Calu3 (cell line): Measurements from ENCODE around the gene ACSL5. TPM values are rescaled to one million over a fixed set of nuclear protein-coding genes. Genes with fewer than 3 reads are reported as not detected.

Experiments used
- BruUV-seq: library from RNA; stranded (reverse); fragments of 400-500 nt; replicated peaks from 2 replicates; lab custom pipeline; 2021; lab: Mats Ljungman, UMichigan
- CTCF ChIA-PET: fragments of 300-600 bp; sonication (Branson Sonifier 250); formaldehyde crosslinking; loops from one replicate; lab custom pipeline; 2022; ENCODE audit warnings: antibody characterized with exemption; lab: Charles Lee
- DNase-seq: peaks from one replicate; pipeline ENCODE4 v3.0.0; 2022
- H3K27ac Mint-ChIP-seq: one replicate; pipeline ENCODE4 v1.8.0; 2022; ENCODE audit warnings: mixed read lengths; ENCODE audit not compliant: unreplicated experiment
- H3K27me3 Mint-ChIP-seq: one replicate; pipeline ENCODE4 v1.8.0; 2022; ENCODE audit warnings: mixed read lengths; ENCODE audit not compliant: unreplicated experiment
- H3K36me3 Mint-ChIP-seq: one replicate; pipeline ENCODE4 v1.8.0; 2022; ENCODE audit warnings: mild to moderate bottlenecking, moderate library complexity, mixed read lengths; ENCODE audit not compliant: insufficient read depth, unreplicated experiment
- H3K4me1 Mint-ChIP-seq: one replicate; pipeline ENCODE4 v1.8.0; 2022; ENCODE audit warnings: mild to moderate bottlenecking, low read depth, mixed read lengths; ENCODE audit not compliant: unreplicated experiment
- H3K4me3 Mint-ChIP-seq: one replicate; pipeline ENCODE4 v1.8.0; 2022; ENCODE audit warnings: mild to moderate bottlenecking, low read depth, moderate library complexity, mixed read lengths; ENCODE audit not compliant: unreplicated experiment
- H3K9me3 Mint-ChIP-seq: one replicate; pipeline ENCODE4 v1.8.0; 2022; ENCODE audit warnings: low read depth, mixed read lengths; ENCODE audit not compliant: unreplicated experiment
- intact Hi-C: fragments of 100-400 bp; cut with micrococcal nuclease; formaldehyde crosslinking; loops from one replicate; pipeline ENCODE4 v1.10.0; 2022; ENCODE audit not compliant: unreplicated experiment
- total RNA-seq: library from RNA; stranded (reverse); gene quantifications from 2 replicates; pipeline ENCODE4 v1.2.3, GENCODE V29; 2022
- TF ChIP-seq, protein P1 (sequence below): fragments of 200-600 bp; IDR thresholded peaks from one replicate; pipeline ENCODE4 v1.8.0; 2022; ENCODE audit warnings: antibody characterized with exemption; ENCODE audit not compliant: unreplicated experiment

The ACSL5 gene
- total RNA-seq, 1 experiment from 2014 or later: 35.3 TPM

DNA sequence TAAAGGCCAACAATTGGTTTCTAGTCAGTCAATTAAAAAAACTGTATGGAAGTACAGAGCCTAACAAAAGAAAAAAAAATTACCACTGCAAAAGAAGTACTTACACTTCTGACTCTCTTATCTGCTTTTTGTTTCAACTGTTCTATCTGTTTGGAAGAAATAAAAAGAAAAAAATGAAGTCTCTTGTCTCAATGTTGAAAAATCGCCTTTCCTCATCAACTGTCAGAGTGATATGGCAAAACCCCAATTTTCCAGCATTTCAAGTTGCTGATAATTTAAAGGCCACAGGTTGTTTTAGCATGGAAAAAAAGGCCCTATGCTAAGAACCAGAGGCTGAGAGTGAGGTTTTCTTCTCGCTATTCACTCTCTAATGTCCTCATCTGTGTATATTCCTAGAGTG, 59.2 kb downstream of the ACSL5 start:
- Mint-ChIP-seq H3K9me3 (no peaks in the 10 kb centered on the region), H3K27me3 (no peaks in the 10 kb centered on the region), H3K4me3 (no peak overlapping the region), H3K27ac (no peak overlapping the region), H3K4me1 (no peaks in the 10 kb centered on the region), H3K36me3 (peaks cover 12% of the 10 kb centered on the region)
- intact Hi-C loops: no loop called here
- no TSS peak for BruUV-seq
- no peak for DNase-seq
- TF ChIP-seq, protein P1, sequence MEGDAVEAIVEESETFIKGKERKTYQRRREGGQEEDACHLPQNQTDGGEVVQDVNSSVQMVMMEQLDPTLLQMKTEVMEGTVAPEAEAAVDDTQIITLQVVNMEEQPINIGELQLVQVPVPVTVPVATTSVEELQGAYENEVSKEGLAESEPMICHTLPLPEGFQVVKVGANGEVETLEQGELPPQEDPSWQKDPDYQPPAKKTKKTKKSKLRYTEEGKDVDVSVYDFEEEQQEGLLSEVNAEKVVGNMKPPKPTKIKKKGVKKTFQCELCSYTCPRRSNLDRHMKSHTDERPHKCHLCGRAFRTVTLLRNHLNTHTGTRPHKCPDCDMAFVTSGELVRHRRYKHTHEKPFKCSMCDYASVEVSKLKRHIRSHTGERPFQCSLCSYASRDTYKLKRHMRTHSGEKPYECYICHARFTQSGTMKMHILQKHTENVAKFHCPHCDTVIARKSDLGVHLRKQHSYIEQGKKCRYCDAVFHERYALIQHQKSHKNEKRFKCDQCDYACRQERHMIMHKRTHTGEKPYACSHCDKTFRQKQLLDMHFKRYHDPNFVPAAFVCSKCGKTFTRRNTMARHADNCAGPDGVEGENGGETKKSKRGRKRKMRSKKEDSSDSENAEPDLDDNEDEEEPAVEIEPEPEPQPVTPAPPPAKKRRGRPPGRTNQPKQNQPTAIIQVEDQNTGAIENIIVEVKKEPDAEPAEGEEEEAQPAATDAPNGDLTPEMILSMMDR: no peak
- CTCF ChIA-PET: no interaction called here

DNA sequence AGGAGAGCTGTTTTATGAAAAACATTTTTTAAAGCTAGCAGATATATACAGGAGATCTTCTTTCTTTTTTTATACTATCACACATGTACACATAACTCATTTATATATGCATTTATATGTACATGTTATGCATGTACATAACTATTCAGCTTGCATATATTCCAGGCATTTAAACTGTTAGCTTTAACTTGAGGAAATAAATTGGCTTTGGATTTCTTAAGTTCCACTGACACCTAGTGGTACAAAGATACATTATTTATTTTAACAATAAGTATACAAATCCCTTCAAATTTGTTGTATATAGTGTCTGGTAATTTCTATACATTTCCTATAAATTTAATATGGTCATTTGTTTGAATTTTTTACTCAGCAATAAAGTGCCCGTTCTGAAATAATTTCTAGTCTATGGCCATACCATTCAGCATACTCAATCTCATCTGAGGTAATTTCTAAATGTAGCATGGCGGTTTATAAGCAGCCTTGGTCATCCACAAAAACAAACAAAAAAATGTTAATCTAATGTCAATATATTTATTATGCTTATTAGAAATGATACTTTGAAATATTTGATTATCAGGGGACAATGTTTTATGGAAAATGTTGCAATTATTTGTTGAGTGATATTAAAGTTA, 61.2 kb downstream of the ACSL5 start:
- no peak for DNase-seq
- Mint-ChIP-seq H3K9me3 (no peaks in the 10 kb centered on the region), H3K27me3 (no peaks in the 10 kb centered on the region), H3K4me1 (no peaks in the 10 kb centered on the region), H3K4me3 (no peak overlapping the region), H3K27ac (no peak overlapping the region), H3K36me3 (peaks cover 6% of the 10 kb centered on the region)
- intact Hi-C loops: loop anchor here (5.0 kb wide), 3 partner anchors 103 to 253 kb away; partner anchors contain the start of gene GPAM
- TF ChIP-seq, protein P1: peak; percentile 35
- CTCF ChIA-PET: interaction anchor here (0.9 to 1.5 kb wide), 6 partner anchors 30 to 320 kb away, joined by 3 to 8 read pairs (median 4); partner anchors contain the start of gene ACSL5
- BruUV-seq: no TSS peak

DNA sequence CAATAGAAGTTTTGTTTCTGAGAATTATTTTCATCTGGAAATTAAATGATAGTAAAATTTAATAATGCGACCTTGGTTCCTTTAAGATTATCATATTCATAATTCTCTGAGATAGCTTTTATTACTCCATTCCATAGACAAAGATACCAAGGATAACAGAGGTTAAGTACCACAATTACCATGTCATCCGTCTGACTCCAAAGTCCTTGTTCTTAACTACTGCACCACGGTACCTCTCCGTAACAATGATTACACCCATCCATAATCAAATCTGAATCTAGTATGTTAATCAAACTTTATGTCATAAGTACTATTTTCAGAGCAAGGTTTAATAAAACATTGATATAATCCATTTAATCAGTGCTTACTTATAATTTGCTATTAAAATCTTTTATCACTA, 64.4 kb downstream of the ACSL5 start:
- H3K27ac Mint-ChIP-seq: no peak overlapping the region
- no peak overlapping the region for H3K4me3 Mint-ChIP-seq
- H3K9me3 Mint-ChIP-seq: no peaks in the 10 kb centered on the region
- no peak for DNase-seq
- BruUV-seq: no TSS peak
- CTCF ChIA-PET: no interaction called here
- H3K27me3 Mint-ChIP-seq: no peaks in the 10 kb centered on the region
- intact Hi-C loops: loop anchor here (5.0 kb wide), 3 partner anchors 106 to 256 kb away; partner anchors contain the start of gene GPAM
- TF ChIP-seq, protein P1: no peak
- peaks cover 5% of the 10 kb centered on the region for H3K36me3 Mint-ChIP-seq
- no peaks in the 10 kb centered on the region for H3K4me1 Mint-ChIP-seq

DNA sequence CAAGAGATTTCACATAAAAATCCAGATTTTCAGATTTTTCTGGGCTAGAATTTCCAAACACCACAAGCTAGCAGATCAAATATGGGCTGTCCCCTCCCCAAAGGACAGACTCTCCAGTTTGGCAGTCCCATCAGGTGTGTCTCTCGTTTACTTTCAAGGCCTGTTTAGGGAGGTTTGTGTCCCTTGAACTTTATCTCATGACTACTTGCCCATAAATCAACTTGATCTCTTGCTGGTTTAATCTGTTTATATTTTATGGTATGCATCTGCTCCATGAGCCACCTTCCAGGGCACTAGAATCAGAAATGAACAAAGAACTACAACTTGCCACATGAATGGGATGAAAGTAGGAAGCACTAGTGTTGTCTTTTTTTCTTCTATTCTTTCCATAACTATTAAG, 67.6 kb downstream of the ACSL5 start:
- H3K36me3 Mint-ChIP-seq: peaks cover 14% of the 10 kb centered on the region
- H3K27me3 Mint-ChIP-seq: no peaks in the 10 kb centered on the region
- no peak overlapping the region for H3K27ac Mint-ChIP-seq
- H3K4me1 Mint-ChIP-seq: no peaks in the 10 kb centered on the region
- TF ChIP-seq, protein P1: no peak
- H3K4me3 Mint-ChIP-seq: no peak overlapping the region
- BruUV-seq: no TSS peak
- no peak for DNase-seq
- intact Hi-C loops: no loop called here
- H3K9me3 Mint-ChIP-seq: no peaks in the 10 kb centered on the region
- CTCF ChIA-PET: no interaction called here
